K562 (cell line): ENCODE measurements around the gene NACA2.

Experiments used
- CEBPB ChIP-seq: fragments of 450-650 bp; IDR thresholded peaks from 2 replicates; pipeline ENCODE4 v1.6.1; 2016; ENCODE audit warnings: missing genetic modification characterization, missing compliant biosample characterization
- CREB1 ChIP-seq, 2 experiments: sonication (generic) in 1 of 2; formaldehyde crosslinking in 1 of 2; IDR thresholded peaks; 2 replicates each; pipeline versions ENCODE4 v1.6.1 to v1.8.0; 2012 to 2022; ENCODE audit warnings: inconsistent platforms in 1 of 2, mild to moderate bottlenecking in 1 of 2, missing genetic modification reagents in 1 of 2, moderate library complexity in 1 of 2
- CTCF ChIP-seq, 3 experiments: IDR thresholded peaks in 2 of 3; conservative IDR thresholded peaks in 1 of 3; 2 replicates each; pipeline ENCODE4 v1.5.1; 2011 to 2012; ENCODE audit warnings: low read length in 3 of 3, mild to moderate bottlenecking in 3 of 3, control low read depth in 2 of 3, improper control_type of control experiment in 1 of 3, inconsistent platforms in 1 of 3, low read depth in 1 of 3, mixed read lengths in 1 of 3, moderate library complexity in 1 of 3; ENCODE audit not compliant: insufficient read depth in 2 of 3
- KDM4B ChIP-seq, 2 experiments: fragments of 450-650 bp in 1 of 2; sonication (generic) in 1 of 2; IDR thresholded peaks; 2 replicates each; pipeline ENCODE4 v1.6.1; 2016 to 2017; ENCODE audit warnings: borderline replicate concordance in 2 of 2, antibody characterized with exemption in 1 of 2, low read depth in 1 of 2, mild to moderate bottlenecking in 1 of 2
- MNT ChIP-seq, 2 experiments: fragments of 450-650 bp; conservative IDR thresholded peaks; 2 replicates each; pipeline ENCODE4 v1.6.1; 2017; ENCODE audit warnings: mild to moderate bottlenecking in 2 of 2, moderate library complexity in 2 of 2
- POLR2A ChIP-seq: fragments of 450-650 bp; conservative IDR thresholded peaks from 2 replicates; pipeline ENCODE4 v1.6.1; 2016
- POLR2AphosphoS2 ChIP-seq: IDR thresholded peaks from 2 replicates; pipeline ENCODE4 v1.6.1; 2012; ENCODE audit warnings: low read length, improper control_type of control experiment
- RAD21 ChIP-seq, 2 experiments: fragments of 250-450 bp in 1 of 2; fragments of 450-650 bp in 1 of 2; sonication (Bioruptor Pico) in 1 of 2; formaldehyde crosslinking in 1 of 2; IDR thresholded peaks in 1 of 2; conservative IDR thresholded peaks in 1 of 2; 2 replicates each; pipeline versions ENCODE4 v1.4.0 to v1.8.0; 2020 to 2022; ENCODE audit warnings: mild to moderate bottlenecking in 2 of 2, moderate library complexity in 1 of 2
- ZFP1 ChIP-seq: fragments of 450-650 bp; formaldehyde crosslinking; IDR thresholded peaks from 2 replicates; pipeline ENCODE4 v1.4.0; 2020; ENCODE audit warnings: mild to moderate bottlenecking, mixed read lengths
- TF ChIP-seq, protein P1 (sequence below): sonication (generic); formaldehyde crosslinking; IDR thresholded peaks from 2 replicates; pipeline ENCODE4 v1.8.1; 2023; ENCODE audit warnings: mild to moderate bottlenecking, missing genetic modification reagents

DNA sequence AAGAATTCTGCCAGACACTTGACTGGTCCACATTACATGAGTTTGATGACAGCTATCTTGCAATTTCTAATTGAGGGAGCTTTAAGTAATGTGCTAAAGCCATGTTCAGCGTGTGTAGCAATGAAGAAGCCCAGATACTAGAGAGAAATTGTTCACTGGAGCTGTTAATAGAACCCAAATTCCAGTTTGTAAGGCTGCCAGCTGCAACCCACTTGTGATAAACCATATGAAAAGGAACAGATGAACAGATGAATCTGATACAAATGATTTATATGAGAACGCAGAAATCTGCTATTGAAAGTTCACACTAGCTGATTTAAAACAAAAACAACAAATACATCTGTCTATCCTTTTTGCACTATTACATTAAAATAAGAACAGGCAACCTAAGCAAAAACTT, 6.2 kb downstream of the NACA2 start:
- TF ChIP-seq, protein P1, sequence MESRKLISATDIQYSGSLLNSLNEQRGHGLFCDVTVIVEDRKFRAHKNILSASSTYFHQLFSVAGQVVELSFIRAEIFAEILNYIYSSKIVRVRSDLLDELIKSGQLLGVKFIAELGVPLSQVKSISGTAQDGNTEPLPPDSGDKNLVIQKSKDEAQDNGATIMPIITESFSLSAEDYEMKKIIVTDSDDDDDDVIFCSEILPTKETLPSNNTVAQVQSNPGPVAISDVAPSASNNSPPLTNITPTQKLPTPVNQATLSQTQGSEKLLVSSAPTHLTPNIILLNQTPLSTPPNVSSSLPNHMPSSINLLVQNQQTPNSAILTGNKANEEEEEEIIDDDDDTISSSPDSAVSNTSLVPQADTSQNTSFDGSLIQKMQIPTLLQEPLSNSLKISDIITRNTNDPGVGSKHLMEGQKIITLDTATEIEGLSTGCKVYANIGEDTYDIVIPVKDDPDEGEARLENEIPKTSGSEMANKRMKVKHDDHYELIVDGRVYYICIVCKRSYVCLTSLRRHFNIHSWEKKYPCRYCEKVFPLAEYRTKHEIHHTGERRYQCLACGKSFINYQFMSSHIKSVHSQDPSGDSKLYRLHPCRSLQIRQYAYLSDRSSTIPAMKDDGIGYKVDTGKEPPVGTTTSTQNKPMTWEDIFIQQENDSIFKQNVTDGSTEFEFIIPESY (CRISPR knock-in tag) = no peak
- TF ChIP-seq ZFP1 (no peak), RAD21 (CRISPR knock-in tag; conservative IDR thresholded peaks at IDR 0.05 in 1 of 2, IDR thresholded peaks at IDR 0.05 in 1 of 2) (no peak), MNT (conservative IDR thresholded peaks at IDR 0.05) (no peak), CREB1 (IDR thresholded peaks at IDR 0.05) (no peak), CREB1 (CRISPR knock-in tag; IDR thresholded peaks at IDR 0.05) (no peak), POLR2A (no peak), POLR2AphosphoS2 (no peak), CTCF (IDR thresholded peaks at IDR 0.05 in 2 of 3, conservative IDR thresholded peaks at IDR 0.05 in 1 of 3; ENCODE audit: insufficient read depth in 2 of 3, low read depth in 1 of 3, low read length in 3 of 3) (no peak), KDM4B (IDR thresholded peaks at IDR 0.05; ENCODE audit: borderline replicate concordance in 2 of 2, low read depth in 1 of 2) (no peak), CEBPB (no peak)
